ENCODE data around the gene CLDN14. TPM values are rescaled to one million over a fixed set of nuclear protein-coding genes. Genes with fewer than 3 reads are reported as not detected.

Gene CLDN14
- total RNA-seq, 1 donor from 2014 or later, result not detected

DNA sequence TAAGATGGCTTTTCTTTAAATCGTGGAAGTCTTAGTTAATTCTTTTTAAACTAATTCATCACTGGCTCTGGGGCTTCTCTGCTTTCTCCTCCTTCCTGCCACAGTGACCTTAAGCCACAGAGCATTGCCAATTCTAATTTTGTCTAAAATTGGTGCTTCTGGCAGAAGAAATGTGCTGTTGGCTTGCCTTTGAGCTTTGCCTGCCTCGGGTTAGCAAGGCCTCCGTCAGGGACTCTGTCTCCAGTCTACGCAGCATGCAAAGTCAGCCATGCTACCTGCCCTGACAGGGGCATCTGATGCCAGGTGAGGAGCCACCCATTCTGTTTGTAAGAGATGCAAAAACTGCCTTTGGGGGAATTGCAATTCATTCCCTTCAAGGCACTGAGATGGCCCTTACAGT, 25.2 kb downstream of the CLDN14 start:
- H3K27ac Mint-ChIP-seq, result no peak overlapping the region
- peaks cover 3% of the 10 kb centered on the region for H3K27me3 Mint-ChIP-seq
- H3K4me1 Mint-ChIP-seq (ENCODE audit: unreplicated experiment), result peaks cover 20% of the 10 kb centered on the region
- H3K4me3 Mint-ChIP-seq, result no peak overlapping the region
- DNase-seq (ENCODE audit: extremely low spot score, unreplicated experiment), result no peak
- TF ChIP-seq, protein P1, sequence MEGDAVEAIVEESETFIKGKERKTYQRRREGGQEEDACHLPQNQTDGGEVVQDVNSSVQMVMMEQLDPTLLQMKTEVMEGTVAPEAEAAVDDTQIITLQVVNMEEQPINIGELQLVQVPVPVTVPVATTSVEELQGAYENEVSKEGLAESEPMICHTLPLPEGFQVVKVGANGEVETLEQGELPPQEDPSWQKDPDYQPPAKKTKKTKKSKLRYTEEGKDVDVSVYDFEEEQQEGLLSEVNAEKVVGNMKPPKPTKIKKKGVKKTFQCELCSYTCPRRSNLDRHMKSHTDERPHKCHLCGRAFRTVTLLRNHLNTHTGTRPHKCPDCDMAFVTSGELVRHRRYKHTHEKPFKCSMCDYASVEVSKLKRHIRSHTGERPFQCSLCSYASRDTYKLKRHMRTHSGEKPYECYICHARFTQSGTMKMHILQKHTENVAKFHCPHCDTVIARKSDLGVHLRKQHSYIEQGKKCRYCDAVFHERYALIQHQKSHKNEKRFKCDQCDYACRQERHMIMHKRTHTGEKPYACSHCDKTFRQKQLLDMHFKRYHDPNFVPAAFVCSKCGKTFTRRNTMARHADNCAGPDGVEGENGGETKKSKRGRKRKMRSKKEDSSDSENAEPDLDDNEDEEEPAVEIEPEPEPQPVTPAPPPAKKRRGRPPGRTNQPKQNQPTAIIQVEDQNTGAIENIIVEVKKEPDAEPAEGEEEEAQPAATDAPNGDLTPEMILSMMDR (conservative IDR thresholded peaks at IDR 0.05), result no peak
- no peaks in the 10 kb centered on the region for H3K9me3 Mint-ChIP-seq
- no peaks in the 10 kb centered on the region for H3K36me3 Mint-ChIP-seq

- Mint-ChIP-seq H3K27me3 (peaks cover 3% of the 10 kb centered on the region), H3K9me3 (no peaks in the 10 kb centered on the region), H3K36me3 (no peaks in the 10 kb centered on the region), H3K4me3 (peak overlapping the region; percentile 2), H3K4me1 (ENCODE audit: unreplicated experiment) (peaks cover 20% of the 10 kb centered on the region), H3K27ac (peak overlapping the region; percentile 60)
- TF ChIP-seq, protein P1 (conservative IDR thresholded peaks at IDR 0.05), result no peak
- DNase-seq (ENCODE audit: extremely low spot score, unreplicated experiment), result no peak
Observed at GRCh38 chr21:36454093-36454531, 25.8 kb downstream of the CLDN14 start.

DNA sequence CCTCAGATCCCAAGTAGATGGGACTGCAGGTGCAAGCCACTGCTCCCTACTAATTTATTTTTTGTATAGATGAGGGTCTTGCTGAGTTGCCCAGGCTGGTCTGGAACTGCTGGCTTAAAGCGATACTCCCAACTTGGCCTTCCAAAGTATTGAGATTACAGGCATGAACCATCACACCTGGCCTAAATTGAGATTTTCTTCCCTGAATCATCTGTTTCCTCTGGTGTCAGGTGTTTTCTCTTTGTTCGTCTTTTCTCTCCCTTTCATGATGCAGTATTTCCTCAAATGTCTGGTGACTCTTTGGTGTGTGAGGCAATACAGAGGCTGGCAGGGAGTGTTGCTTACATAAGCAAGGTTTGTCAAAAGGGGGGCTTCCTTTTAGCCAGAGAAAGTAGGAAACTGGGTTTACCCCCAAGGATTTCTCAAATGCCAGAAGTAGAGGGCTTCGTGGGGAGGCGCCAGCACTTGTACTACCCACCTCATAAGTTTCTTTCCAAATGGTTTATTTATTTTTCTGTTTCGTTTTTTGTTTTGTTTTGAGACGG, 27.6 kb downstream of the CLDN14 start:
- no peak for DNase-seq (ENCODE audit: extremely low spot score, unreplicated experiment)
- H3K27me3 Mint-ChIP-seq, result peaks cover 3% of the 10 kb centered on the region
- H3K4me1 Mint-ChIP-seq (ENCODE audit: unreplicated experiment), result peaks cover 20% of the 10 kb centered on the region

GRCh38 chr21:36451506-36451905, 28.4 kb downstream of the CLDN14 start:
- no peak for DNase-seq (ENCODE audit: extremely low spot score, unreplicated experiment)
- no peaks in the 10 kb centered on the region for H3K9me3 Mint-ChIP-seq
- H3K4me1 Mint-ChIP-seq (ENCODE audit: unreplicated experiment), result peaks cover 20% of the 10 kb centered on the region
- TF ChIP-seq, protein P1 (conservative IDR thresholded peaks at IDR 0.05), result no peak
- H3K27ac Mint-ChIP-seq, result no peak overlapping the region
- H3K36me3 Mint-ChIP-seq, result no peaks in the 10 kb centered on the region
- H3K27me3 Mint-ChIP-seq, result peaks cover 3% of the 10 kb centered on the region
- no peak overlapping the region for H3K4me3 Mint-ChIP-seq

More for the DNA sequence above, 27.6 kb downstream of the CLDN14 start:
- Mint-ChIP-seq H3K4me3 (no peak overlapping the region), H3K27ac (no peak overlapping the region), H3K9me3 (no peaks in the 10 kb centered on the region), H3K36me3 (no peaks in the 10 kb centered on the region)
- TF ChIP-seq, protein P1 (conservative IDR thresholded peaks at IDR 0.05), result no peak

DNA sequence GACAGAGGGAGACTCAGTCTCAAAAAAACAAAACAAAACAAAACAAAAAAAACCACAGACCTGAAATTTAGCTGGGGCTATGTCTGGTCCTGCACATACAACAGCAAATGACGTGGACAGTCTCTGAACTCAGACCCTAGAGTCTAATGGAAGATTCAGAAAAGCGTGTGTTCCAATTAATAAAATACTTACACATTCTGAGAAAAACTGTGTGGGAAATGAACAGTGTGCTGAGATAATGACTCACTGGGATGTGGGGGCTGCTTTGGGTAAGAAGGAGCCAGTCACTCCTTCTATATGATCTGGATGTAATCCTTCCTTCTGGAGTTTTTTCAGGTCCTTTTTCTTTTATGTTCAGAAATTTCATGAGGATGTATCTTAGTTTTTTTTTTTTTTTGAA, 29.4 kb downstream of the CLDN14 start:
- TF ChIP-seq, protein P1 (conservative IDR thresholded peaks at IDR 0.05), result no peak
- Mint-ChIP-seq H3K4me3 (no peak overlapping the region), H3K36me3 (no peaks in the 10 kb centered on the region), H3K4me1 (ENCODE audit: unreplicated experiment) (peaks cover 17% of the 10 kb centered on the region), H3K27me3 (peaks cover 2% of the 10 kb centered on the region), H3K9me3 (no peaks in the 10 kb centered on the region), H3K27ac (no peak overlapping the region)
- no peak for DNase-seq (ENCODE audit: extremely low spot score, unreplicated experiment)
